GM12891 (cell line): ENCODE data around the gene S100Z.
A peak's percentile ranks its signal among the peaks of the same experiment; 100 is the strongest.

Experiments used
- DNase-seq: peaks from one replicate; pipeline ENCODE4 v3.0.0; 2011; ENCODE audit warnings: low spot score; ENCODE audit not compliant: insufficient read length
- FAIRE-seq: peaks from 2 replicates; lab custom pipeline; 2011; peaks lifted over from hg19 to GRCh38; lab: Jason Lieb, UNC
- PAX5 ChIP-seq: IDR thresholded peaks from 2 replicates; pipeline ENCODE4 v1.6.1; 2011; ENCODE audit warnings: low read length, moderate library complexity, mild to moderate bottlenecking; ENCODE audit not compliant: insufficient read depth, severe bottlenecking
- POLR2A ChIP-seq: IDR thresholded peaks from 2 replicates; pipeline ENCODE4 v1.6.1; 2011; ENCODE audit warnings: low read depth, low read length, control low read depth
- POLR2AphosphoS5 ChIP-seq: IDR thresholded peaks from 2 replicates; pipeline ENCODE4 v1.6.1; 2011; ENCODE audit warnings: low read depth, low read length, control low read depth
- POU2F2 ChIP-seq: IDR thresholded peaks from 2 replicates; pipeline ENCODE4 v1.6.1; 2011; ENCODE audit warnings: low read depth, mild to moderate bottlenecking, control low read depth, low read length, moderate library complexity
- SPI1 ChIP-seq: IDR thresholded peaks from 2 replicates; pipeline ENCODE4 v1.6.1; 2011; ENCODE audit warnings: low read depth, low read length, control low read depth
- TAF1 ChIP-seq: IDR thresholded peaks from 2 replicates; pipeline ENCODE4 v1.6.1; 2011; ENCODE audit warnings: low read depth, low read length, control low read depth

S100Z gene

GRCh38 chr5:76953551-76954382 is 104.0 kb downstream of the S100Z start:
- DNase-seq (no peak), FAIRE-seq (no peak)
- TF ChIP-seq PAX5 (no peak), TAF1 (no peak), POLR2A (no peak), SPI1 (no peak), POU2F2 (no peak), POLR2AphosphoS5 (no peak)

- FAIRE-seq = no peak
- TF ChIP-seq TAF1 (no peak), POLR2AphosphoS5 (no peak), PAX5 (no peak)
- no peak for DNase-seq
Observed at GRCh38 chr5:76954383-76954763, 104.6 kb downstream of the S100Z start.

DNA sequence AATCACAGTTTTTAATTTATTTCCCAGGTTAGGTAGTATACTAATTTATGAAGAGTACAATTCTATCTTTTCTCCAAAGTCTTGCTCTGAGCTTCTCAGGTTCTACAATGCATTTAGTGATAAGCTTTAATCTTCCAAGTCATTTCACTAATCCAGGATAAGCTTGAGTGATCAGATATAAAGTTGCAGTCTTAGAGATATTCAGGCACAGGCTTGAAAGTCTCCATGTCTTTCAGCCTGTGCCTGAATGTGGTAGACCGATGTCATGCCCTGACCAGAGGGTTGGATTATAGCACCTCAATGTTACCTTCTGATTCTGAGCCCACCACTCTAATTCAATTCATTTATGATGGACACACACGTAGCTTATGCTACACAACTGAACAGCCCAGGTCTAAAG is 106.2 kb downstream of the S100Z start:
- FAIRE-seq = no peak
- TF ChIP-seq POLR2A (no peak), TAF1 (no peak), POLR2AphosphoS5 (no peak), POU2F2 (no peak), SPI1 (no peak)
- no peak for DNase-seq

- FAIRE-seq = peak; percentile 41
- TF ChIP-seq POU2F2 (no peak), PAX5 (no peak), TAF1 (no peak), POLR2AphosphoS5 (no peak), POLR2A (no peak), SPI1 (no peak)
Observed at GRCh38 chr5:76958991-76959767, 109.4 kb downstream of the S100Z start.

GRCh38 chr5:76960004-76960625 is 110.3 kb downstream of the S100Z start:
- FAIRE-seq (peak; percentile 89), DNase-seq (peak; percentile 29)
- no peak for TF ChIP-seq TAF1
- TF ChIP-seq POLR2A = no peak
- TF ChIP-seq POLR2AphosphoS5 = no peak
- TF ChIP-seq SPI1 = no peak
- TF ChIP-seq PAX5 = no peak

More at GRCh38 chr5:76958991-76959767, 109.4 kb downstream of the S100Z start:
- no peak for DNase-seq

DNA sequence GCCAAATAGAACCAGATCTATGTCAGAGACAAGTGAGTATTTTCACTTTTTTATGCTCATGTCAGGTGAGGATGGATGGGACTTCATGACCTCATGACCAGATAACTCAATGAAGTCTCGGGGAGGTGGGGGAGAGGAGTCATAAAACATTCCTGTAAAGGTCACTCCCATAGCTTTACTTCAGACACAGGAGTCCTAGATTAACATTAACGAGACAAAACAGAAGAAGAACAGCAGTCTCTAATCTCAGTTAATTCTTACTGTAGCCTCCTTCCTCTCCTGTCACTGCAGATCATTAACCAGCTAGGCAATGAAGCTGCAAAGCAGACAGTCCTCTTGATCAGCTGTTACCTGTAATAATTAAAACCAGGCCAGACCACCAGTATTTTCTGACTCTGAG is 114.2 kb downstream of the S100Z start:
- DNase-seq (no peak), FAIRE-seq (no peak)
- TF ChIP-seq TAF1 (no peak), POLR2AphosphoS5 (no peak), SPI1 (no peak), POU2F2 (no peak), POLR2A (no peak), PAX5 (no peak)
